GM21526 (cell line): ENCODE results near the gene ADPRH.

Experiments
- ATAC-seq: cut with Tn5 transposase; IDR thresholded peaks from one replicate; pipeline ENCODE4 v1.9.1; 2021; ENCODE audit warnings: moderate library complexity; ENCODE audit not compliant: unreplicated experiment, low FRiP score

Gene ADPRH

DNA sequence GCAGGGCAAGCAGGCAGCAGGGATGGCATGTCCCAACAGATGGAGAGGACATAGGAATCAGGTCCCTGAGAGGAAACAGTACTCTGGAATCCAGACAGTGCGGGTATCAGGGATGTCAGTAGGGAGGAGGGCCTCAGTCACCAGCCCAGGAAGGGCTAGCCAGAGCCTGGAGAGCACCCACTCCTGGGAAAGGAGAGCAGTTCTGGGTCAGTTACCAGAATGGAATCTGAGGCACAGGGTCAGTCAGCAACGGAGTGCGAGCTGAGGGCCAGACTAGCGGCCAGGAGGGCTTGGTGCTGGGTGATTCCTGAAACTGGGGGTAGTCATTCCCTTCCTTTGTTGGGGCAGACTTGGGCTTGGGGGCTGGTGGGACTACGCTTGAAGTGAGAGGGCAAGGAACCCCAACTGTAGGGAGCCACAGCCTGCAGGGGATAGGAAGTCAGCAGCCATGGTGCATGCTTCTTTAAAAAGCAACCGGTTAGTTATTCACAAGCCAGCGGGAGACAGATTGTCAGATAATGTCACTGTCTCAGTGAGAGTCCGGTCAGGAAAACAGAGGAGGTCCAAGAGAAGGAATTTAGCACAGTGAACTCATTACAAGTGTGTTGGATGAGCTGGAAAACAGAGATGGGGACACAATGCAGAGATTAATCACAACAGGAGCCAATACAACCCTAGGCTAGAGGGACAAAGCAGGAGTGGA, 46.3 kb downstream of the ADPRH start:
- no peak for ATAC-seq

- no peak for ATAC-seq
These were observed 46.9 kb downstream of the ADPRH start for GRCh38 chr3:119626196-119626595.

DNA sequence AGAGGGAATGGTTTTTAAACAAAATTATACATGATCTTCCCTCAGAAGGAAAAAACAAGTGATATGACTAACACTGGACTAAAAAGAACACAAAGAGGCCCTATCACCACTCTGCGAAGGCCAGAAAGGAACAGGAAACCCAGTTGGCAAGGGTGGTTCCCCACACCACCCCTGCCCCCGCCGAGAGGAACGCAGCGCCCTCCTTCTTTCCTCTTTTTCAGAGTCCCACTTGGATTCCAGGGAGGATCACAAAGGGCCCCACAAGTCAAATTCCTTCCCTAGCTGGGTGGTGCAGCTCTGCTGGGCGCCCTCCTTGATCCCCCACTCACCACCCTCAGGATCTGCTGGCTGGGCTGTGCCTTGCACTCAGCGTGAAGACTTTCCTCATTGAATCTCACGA, 48.2 kb downstream of the ADPRH start:
- no peak for ATAC-seq

- ATAC-seq, result peak; percentile 51
These were observed 49.1 kb downstream of the ADPRH start for GRCh38 chr3:119628390-119628789.

DNA sequence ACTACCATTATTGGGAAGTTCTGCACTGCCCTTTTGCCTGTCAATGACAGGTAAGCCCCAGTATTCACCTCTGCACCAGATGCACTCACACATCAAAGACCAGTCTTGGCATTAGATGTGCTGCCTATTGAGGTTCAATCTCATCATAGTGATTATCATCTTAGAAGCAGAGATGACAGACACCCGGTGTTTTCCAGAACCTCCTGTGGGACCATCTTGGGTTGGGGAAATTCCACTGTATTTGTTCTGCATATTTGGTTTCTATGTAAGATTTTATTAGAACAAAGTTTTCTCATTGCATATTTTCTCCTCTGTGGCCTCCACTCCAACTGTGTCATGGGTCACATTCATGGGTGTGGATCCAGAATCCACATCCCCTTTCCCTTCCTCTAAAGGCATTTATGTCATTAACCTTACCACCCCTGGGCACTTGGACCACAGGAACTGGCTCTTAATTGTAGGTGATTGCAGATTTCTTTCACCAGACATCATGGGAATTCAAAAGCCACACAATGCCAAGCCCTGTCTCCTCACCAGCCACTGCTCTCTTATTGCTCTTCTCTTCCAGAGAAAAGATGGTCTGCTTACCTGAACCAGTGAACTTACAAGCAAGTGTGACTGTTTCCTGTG, 49.6 kb downstream of the ADPRH start:
- ATAC-seq, result peak; percentile 21

GRCh38 chr3:119630128-119630879, 51.0 kb downstream of the ADPRH start:
- no peak for ATAC-seq

DNA sequence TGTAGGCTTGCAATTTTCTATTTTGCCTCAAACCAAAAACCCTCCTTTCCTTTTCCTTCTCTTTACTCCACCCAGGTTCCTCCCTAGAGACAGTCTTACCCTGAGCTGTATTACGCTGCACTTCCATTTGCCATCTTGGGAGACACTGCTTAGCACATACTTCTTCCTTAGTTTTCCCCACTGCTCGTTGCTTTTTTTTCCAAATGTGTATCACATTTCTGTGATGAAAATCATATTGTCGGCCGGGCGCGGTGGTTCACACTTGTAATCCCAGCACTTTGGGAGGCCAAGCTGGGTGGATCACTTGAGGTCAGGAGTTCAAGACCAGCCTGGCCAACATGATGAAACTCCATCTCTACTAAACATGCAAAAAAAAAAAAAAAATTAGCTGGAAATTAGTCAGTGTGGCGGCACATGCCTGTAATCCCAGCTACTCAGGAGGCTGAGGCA, 51.6 kb downstream of the ADPRH start:
- no peak for ATAC-seq

DNA sequence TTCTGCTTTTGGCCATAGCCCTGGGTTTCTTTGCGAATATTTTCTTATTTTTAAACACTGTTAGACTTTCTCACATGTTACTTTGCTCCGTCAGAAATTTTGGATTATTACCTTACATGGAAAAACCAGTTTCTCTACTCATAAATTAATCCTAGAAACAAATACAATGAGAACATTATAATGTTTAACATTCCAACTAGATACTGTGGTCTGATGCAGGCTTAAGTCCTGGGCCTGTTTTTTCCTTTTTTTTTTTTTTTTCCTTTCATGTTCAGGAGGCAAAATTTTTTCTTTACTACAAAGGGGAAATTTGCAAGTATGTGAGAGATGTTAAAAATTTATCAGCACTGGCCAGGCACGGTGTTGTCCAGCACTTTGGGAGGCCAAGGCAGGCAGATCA, 52.2 kb downstream of the ADPRH start:
- ATAC-seq, result no peak

GRCh38 chr3:119632216-119632615, 52.9 kb downstream of the ADPRH start:
- ATAC-seq, result no peak

DNA sequence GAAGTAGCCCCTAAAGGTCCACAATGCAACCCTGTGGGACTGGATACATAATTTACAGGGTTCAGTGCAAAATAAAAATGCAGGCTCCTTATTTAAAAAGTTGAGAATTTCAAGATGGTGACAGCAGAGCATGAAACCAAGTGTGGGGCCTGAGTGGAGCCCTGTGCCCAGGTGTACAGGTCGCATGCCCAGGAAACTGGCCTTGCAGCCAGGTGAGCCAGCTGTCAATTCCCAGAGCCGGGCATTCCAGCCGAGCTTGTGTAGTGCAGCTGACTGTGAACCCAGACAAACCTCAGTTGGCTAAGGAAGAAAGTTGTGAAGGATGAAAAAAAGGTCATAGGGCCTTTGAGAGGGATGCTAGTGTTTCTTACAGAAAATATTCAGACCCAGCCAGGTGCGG, 53.5 kb downstream of the ADPRH start:
- no peak for ATAC-seq

GRCh38 chr3:119635719-119636118, 56.4 kb downstream of the ADPRH start:
- no peak for ATAC-seq

- no peak for ATAC-seq
These were observed 57.0 kb downstream of the ADPRH start for GRCh38 chr3:119636249-119636648.

- ATAC-seq, result no peak
These were observed 57.8 kb downstream of the ADPRH start for GRCh38 chr3:119636891-119637611.

DNA sequence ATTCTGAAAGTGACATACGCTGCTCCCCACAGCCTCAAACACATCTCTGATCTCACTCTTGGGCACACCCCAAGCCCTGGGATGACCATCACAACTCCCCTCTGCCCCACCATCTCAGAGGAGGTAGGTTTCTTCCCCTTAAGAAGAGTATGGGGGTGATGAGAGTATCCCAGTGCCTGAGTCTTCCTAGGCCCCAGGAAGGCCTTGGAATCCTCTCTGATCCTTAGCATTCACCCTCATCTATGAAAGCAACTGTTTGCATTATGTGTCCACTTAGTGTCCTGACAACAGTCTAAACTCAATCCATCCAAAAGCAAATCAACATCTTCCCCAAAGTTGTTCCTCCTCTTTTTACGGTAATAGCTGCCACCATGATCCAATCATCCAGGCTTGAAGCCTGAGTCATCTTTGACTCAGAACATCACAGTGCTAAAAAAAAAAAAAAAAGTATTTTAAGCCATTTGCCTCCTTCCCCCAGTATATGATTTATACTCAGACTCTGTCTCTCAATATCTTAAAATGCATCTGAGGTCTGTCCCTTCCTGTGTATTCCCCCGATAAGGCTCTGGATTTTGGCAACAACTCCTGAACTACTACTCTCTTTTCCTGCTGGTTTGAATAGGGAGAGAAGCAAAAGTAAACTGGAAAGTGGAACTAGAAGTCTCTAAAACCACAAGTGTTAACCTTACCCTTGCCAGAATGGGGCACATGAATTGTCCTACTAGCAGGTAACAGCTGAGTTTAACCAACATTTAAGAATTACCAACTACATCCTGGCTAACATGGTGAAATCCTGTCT, 58.6 kb downstream of the ADPRH start:
- ATAC-seq, result peak; percentile 39
